Ovary (tissue), 3 donors: ENCODE data around the gene SARM1.

ENCODE experiments used
- EP300 ChIP-seq: sonication (generic); formaldehyde crosslinking; IDR thresholded peaks from one replicate; pipeline ENCODE4 v1.6.1; 2017; ENCODE audit warnings: antibody characterized with exemption
- POLR2A ChIP-seq: fragments of 450-650 bp; IDR thresholded peaks from one replicate; pipeline ENCODE4 v1.6.1; 2017; ENCODE audit warnings: antibody characterized with exemption, mild to moderate bottlenecking, moderate library complexity
- TF ChIP-seq, protein P1 (sequence below), 3 donors: fragments of 450-650 bp in 2 of 3; fragments of 200-600 bp in 1 of 3; IDR thresholded peaks; one replicate each; pipeline versions ENCODE4 v1.5.1 to v1.8.0; 2016 to 2022; ENCODE audit warnings: antibody characterized with exemption in 3 of 3, mild to moderate bottlenecking in 1 of 3
- donor health status: DM: no; HTN: no; CAD: no.

DNA sequence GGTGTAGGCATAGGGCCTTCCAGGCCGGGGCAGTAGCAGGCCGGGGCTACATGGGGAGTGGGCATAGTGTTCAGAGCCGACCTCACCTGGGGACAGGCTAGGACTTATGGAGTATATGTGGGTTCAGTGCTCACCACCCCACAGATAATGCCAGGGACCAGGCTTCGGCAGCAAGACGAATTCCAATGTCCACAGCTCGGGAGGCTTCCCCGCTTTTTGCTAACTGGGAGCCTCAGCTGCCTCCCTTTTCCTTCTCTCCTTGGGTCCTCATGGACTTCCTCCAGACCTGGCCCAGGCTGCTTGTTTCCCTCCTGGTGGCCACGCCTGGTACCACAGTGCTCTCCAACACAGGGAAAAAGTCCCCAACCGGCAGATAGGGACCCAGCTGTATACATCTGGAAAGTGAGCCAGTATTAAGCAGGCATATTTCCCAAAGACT lies 54.6 kb downstream of the SARM1 start:
- TF ChIP-seq POLR2A (no peak), EP300 (no peak)
- TF ChIP-seq, protein P1, sequence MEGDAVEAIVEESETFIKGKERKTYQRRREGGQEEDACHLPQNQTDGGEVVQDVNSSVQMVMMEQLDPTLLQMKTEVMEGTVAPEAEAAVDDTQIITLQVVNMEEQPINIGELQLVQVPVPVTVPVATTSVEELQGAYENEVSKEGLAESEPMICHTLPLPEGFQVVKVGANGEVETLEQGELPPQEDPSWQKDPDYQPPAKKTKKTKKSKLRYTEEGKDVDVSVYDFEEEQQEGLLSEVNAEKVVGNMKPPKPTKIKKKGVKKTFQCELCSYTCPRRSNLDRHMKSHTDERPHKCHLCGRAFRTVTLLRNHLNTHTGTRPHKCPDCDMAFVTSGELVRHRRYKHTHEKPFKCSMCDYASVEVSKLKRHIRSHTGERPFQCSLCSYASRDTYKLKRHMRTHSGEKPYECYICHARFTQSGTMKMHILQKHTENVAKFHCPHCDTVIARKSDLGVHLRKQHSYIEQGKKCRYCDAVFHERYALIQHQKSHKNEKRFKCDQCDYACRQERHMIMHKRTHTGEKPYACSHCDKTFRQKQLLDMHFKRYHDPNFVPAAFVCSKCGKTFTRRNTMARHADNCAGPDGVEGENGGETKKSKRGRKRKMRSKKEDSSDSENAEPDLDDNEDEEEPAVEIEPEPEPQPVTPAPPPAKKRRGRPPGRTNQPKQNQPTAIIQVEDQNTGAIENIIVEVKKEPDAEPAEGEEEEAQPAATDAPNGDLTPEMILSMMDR (IDR thresholded peaks at IDR 0.05): no peak
